IMR-90 (cell line): ENCODE measurements around the gene GNG7. TPM values are rescaled to one million over a fixed set of nuclear protein-coding genes. Genes with fewer than 3 reads are reported as not detected.

Experiments used
- ATAC-seq: fragments of 200-7000 bp; cut with Tn5 transposase; 2 replicates; pipeline ENCODE4 v1.9.1; 2020; ENCODE audit warnings: low read depth, mild to moderate bottlenecking, moderate library complexity
- BruUV-seq: library from RNA; stranded (reverse); fragments of 400-500 nt; replicated peaks from 2 replicates; lab custom pipeline; 2021; lab: Mats Ljungman, UMichigan
- CTCF ChIA-PET: fragments of 300-600 bp; formaldehyde crosslinking; extraction: SDS; loops from one replicate; lab custom pipeline; 2021; ENCODE audit warnings: antibody characterized with exemption; lab: Yijun Ruan, JAX
- POLR2A ChIA-PET: fragments of 300-600 bp; sonication (Branson Sonifier 250); formaldehyde crosslinking; loops from one replicate; lab custom pipeline; 2022; ENCODE audit warnings: antibody characterized with exemption; ENCODE audit not compliant: unreplicated experiment; lab: Charles Lee
- DNase-seq: peaks from one replicate; pipeline ENCODE4 v3.0.0; 2013
- H2AFZ ChIP-seq: replicated peaks from 2 replicates; pipeline ENCODE3; 2013; ENCODE audit warnings: low read length, mild to moderate bottlenecking; ENCODE audit not compliant: poor library complexity
- H2AK5ac ChIP-seq: 2 replicates; pipeline ENCODE4 v1.6.1; 2013; ENCODE audit warnings: low read depth, low read length, inconsistent platforms
- H2AK9ac ChIP-seq: replicated peaks from 2 replicates; pipeline ENCODE3; 2013; ENCODE audit warnings: mild to moderate bottlenecking, low read depth, low read length, moderate library complexity; ENCODE audit not compliant: poor library complexity
- H2BK120ac ChIP-seq: 2 replicates; pipeline ENCODE4 v1.6.1; 2013; ENCODE audit warnings: low read depth, low read length, inconsistent platforms
- H2BK15ac ChIP-seq: 3 replicates; pipeline ENCODE4 v1.6.1; 2013; ENCODE audit warnings: low read depth, low read length, inconsistent platforms
- H2BK20ac ChIP-seq: 2 replicates; pipeline ENCODE4 v1.6.1; 2013; ENCODE audit warnings: low read depth, mild to moderate bottlenecking, inconsistent platforms, low read length, moderate library complexity
- H2BK5ac ChIP-seq: 2 replicates; pipeline ENCODE4 v1.6.1; 2013; ENCODE audit warnings: mild to moderate bottlenecking, low read depth, low read length, inconsistent platforms; ENCODE audit not compliant: poor library complexity, severe bottlenecking
- H3K14ac ChIP-seq: replicated peaks from 2 replicates; pipeline ENCODE4 v1.6.1; 2013; ENCODE audit warnings: low read depth, low read length, inconsistent platforms
- H3K18ac ChIP-seq: 2 replicates; pipeline ENCODE4 v1.6.1; 2013; ENCODE audit warnings: low read depth, low read length, control low read depth
- H3K23ac ChIP-seq: 2 replicates; pipeline ENCODE4 v1.6.1; 2013; ENCODE audit warnings: low read depth, low read length, inconsistent platforms
- H3K27ac ChIP-seq: 2 replicates; pipeline ENCODE4 v1.5.1; 2013; ENCODE audit warnings: mild to moderate bottlenecking, control low read depth, low read length; ENCODE audit not compliant: insufficient read depth
- H3K27me3 ChIP-seq: 2 replicates; pipeline ENCODE4 v1.6.1; 2013; ENCODE audit warnings: low read length; ENCODE audit not compliant: control insufficient read depth, insufficient read depth
- H3K36me3 ChIP-seq: 2 replicates; pipeline ENCODE4 v1.6.1; 2013; ENCODE audit warnings: low read length, mixed read lengths; ENCODE audit not compliant: control insufficient read depth, insufficient read depth
- H3K4ac ChIP-seq: 2 replicates; pipeline ENCODE4 v1.6.1; 2013; ENCODE audit warnings: low read depth, low read length, inconsistent platforms
- H3K4me1 ChIP-seq: 2 replicates; pipeline ENCODE4 v1.6.1; 2013; ENCODE audit warnings: low read length, mixed read lengths; ENCODE audit not compliant: control insufficient read depth, insufficient read depth
- H3K4me2 ChIP-seq: 2 replicates; pipeline ENCODE4 v1.6.1; 2013; ENCODE audit warnings: low read depth, mild to moderate bottlenecking, control low read depth, low read length, moderate library complexity
- H3K4me3 ChIP-seq: 2 replicates; pipeline ENCODE4 v1.5.1; 2013; ENCODE audit warnings: low read depth, mild to moderate bottlenecking, control low read depth, low read length, moderate library complexity; ENCODE audit not compliant: insufficient read depth
- H3K56ac ChIP-seq: 2 replicates; pipeline ENCODE4 v1.6.1; 2013; ENCODE audit warnings: low read length, inconsistent platforms; ENCODE audit not compliant: insufficient read depth; ENCODE audit errors: extremely low read depth
- H3K79me1 ChIP-seq, 2 experiments: 2 replicates each; pipeline ENCODE4 v1.6.1; 2013; ENCODE audit warnings: low read length in 2 of 2, inconsistent platforms in 1 of 2, low read depth in 1 of 2
- H3K9ac ChIP-seq: 2 replicates; pipeline ENCODE4 v1.6.1; 2013; ENCODE audit warnings: low read depth, low read length, control low read depth
- H3K9me1 ChIP-seq: 2 replicates; pipeline ENCODE4 v1.6.1; 2013; ENCODE audit warnings: low read length, inconsistent platforms; ENCODE audit not compliant: insufficient read depth
- H3K9me3 ChIP-seq: 2 replicates; pipeline ENCODE4 v1.6.1; 2013; ENCODE audit warnings: low read length; ENCODE audit not compliant: control insufficient read depth, insufficient read depth
- H4K20me1 ChIP-seq: 2 replicates; pipeline ENCODE4 v1.6.1; 2013; ENCODE audit warnings: low read length, inconsistent platforms; ENCODE audit not compliant: insufficient read depth
- H4K5ac ChIP-seq: 2 replicates; pipeline ENCODE4 v1.6.1; 2013; ENCODE audit warnings: mild to moderate bottlenecking, low read depth, low read length, control low read depth
- H4K8ac ChIP-seq, 2 experiments: 2 replicates each; pipeline ENCODE4 v1.6.1; 2013; ENCODE audit warnings: low read depth in 2 of 2, low read length in 2 of 2, control low read depth in 1 of 2, inconsistent platforms in 1 of 2
- H4K91ac ChIP-seq: 2 replicates; pipeline ENCODE4 v1.6.1; 2013; ENCODE audit warnings: low read depth, low read length, inconsistent platforms; ENCODE audit not compliant: insufficient read depth
- BHLHE40 ChIP-seq: fragments of 150-350 bp; IDR thresholded peaks from 2 replicates; pipeline ENCODE4 v1.6.1; 2016; ENCODE audit warnings: mild to moderate bottlenecking, low read depth, low read length
- CEBPB ChIP-seq: IDR thresholded peaks from 2 replicates; pipeline ENCODE4 v1.6.1; 2012; ENCODE audit warnings: low read depth, low read length, improper control_type of control experiment
- CHD1 ChIP-seq: IDR thresholded peaks from 2 replicates; pipeline ENCODE4 v1.6.1; 2012; ENCODE audit warnings: low read depth, low read length, improper control_type of control experiment
- CTCF ChIP-seq: conservative IDR thresholded peaks from 2 replicates; pipeline ENCODE4 v1.5.1; 2012; ENCODE audit warnings: mild to moderate bottlenecking, low read depth, low read length, improper control_type of control experiment
- FOS ChIP-seq: fragments of 150-350 bp; IDR thresholded peaks from 2 replicates; pipeline ENCODE4 v1.6.1; 2016; ENCODE audit warnings: low read depth, low read length
- MAFK ChIP-seq: IDR thresholded peaks from 2 replicates; pipeline ENCODE4 v1.6.1; 2012; ENCODE audit warnings: low read depth, low read length, improper control_type of control experiment
- MAZ ChIP-seq: IDR thresholded peaks from 2 replicates; pipeline ENCODE4 v1.6.1; 2012; ENCODE audit warnings: low read depth, mild to moderate bottlenecking, low read length, improper control_type of control experiment, moderate library complexity, borderline replicate concordance
- MXI1 ChIP-seq: IDR thresholded peaks from 2 replicates; pipeline ENCODE4 v1.6.1; 2012; ENCODE audit warnings: low read depth, mild to moderate bottlenecking, low read length, moderate library complexity, borderline replicate concordance
- NFE2L2 ChIP-seq: fragments of 150-350 bp; IDR thresholded peaks from 2 replicates; pipeline ENCODE4 v1.6.1; 2016; ENCODE audit warnings: low read depth, mild to moderate bottlenecking, low read length
- POLR2A ChIP-seq: IDR thresholded peaks from 2 replicates; pipeline ENCODE4 v1.6.1; 2012; ENCODE audit warnings: mild to moderate bottlenecking, low read depth, low read length
- RAD21 ChIP-seq: IDR thresholded peaks from 2 replicates; pipeline ENCODE4 v1.6.1; 2012; ENCODE audit warnings: low read length, improper control_type of control experiment
- RCOR1 ChIP-seq: IDR thresholded peaks from 2 replicates; pipeline ENCODE4 v1.6.1; 2012; ENCODE audit warnings: mild to moderate bottlenecking, low read length, improper control_type of control experiment; ENCODE audit not compliant: insufficient replicate concordance
- RFX5 ChIP-seq: IDR thresholded peaks from 2 replicates; pipeline ENCODE4 v1.8.0; 2012; ENCODE audit warnings: low read depth, mild to moderate bottlenecking, low read length, moderate library complexity
- SMC3 ChIP-seq: fragments of 150-350 bp; IDR thresholded peaks from 2 replicates; pipeline ENCODE4 v1.6.1; 2016; ENCODE audit warnings: low read depth, mild to moderate bottlenecking, antibody characterized with exemption, low read length, moderate library complexity
- USF2 ChIP-seq: fragments of 150-350 bp; IDR thresholded peaks from 2 replicates; pipeline ENCODE4 v1.6.1; 2017; ENCODE audit warnings: mild to moderate bottlenecking, antibody characterized with exemption, low read length, low read depth
- WGBS, 2 experiments: methylation state at CpG; one replicate each; pipeline versions ENCODE4 v1.1.5 to v1.1.7; 2013; ENCODE audit warnings: missing lambda C conversion rate in 2 of 2; ENCODE audit not compliant: insufficient read length in 1 of 2; ENCODE audit errors: extremely low coverage in 2 of 2; 5-methylcytosine and 5-hydroxymethylcytosine counted together
- dilution Hi-C: fragments of 300-500 bp; cut with HindIII; formaldehyde crosslinking; loops from one replicate; pipeline ENCODE4 v1.14.3; 2018; ENCODE audit warnings: low sequenced_read_pairs; ENCODE audit not compliant: unreplicated experiment
- in situ Hi-C: fragments of 300-500 bp; cut with MboI; formaldehyde crosslinking; loops from 3 replicates; pipeline ENCODE4 v1.14.3; 2019; ENCODE audit warnings: low sequenced_read_pairs, inconsistent platforms, mixed read lengths
- intact Hi-C: fragments of 100-400 bp; cut with micrococcal nuclease; formaldehyde crosslinking; loops from 2 replicates; pipeline ENCODE4 v1.10.0; 2022
- polyA plus RNA-seq, 3 experiments: library from polyadenylated mRNA; depleted of rRNA; stranded (reverse); fragments of >200 nt; gene quantifications; 2 replicates each; pipeline ENCODE4 v1.2.3, GENCODE V29; 2012; ENCODE audit warnings: low replicate concordance in 1 of 3
- total RNA-seq: library from RNA; depleted of rRNA; stranded (reverse); fragments of >200 nt; gene quantifications from 2 replicates; pipeline ENCODE4 v1.2.3, GENCODE V29; 2012

Gene GNG7
- total and polyA plus RNA-seq, 2 of the 4 experiments (the other 2 are of a cell fraction) = under 0.01 to 0.21 TPM

GRCh38 chr19:2732883-2733282 is 30.4 kb upstream of the GNG7 start:
- no peak overlapping the region for H3K23ac ChIP-seq
- no peaks in the 10 kb centered on the region for H3K4me1 ChIP-seq
- ATAC-seq (no peak), DNase-seq (no peak)
- no peaks in the 10 kb centered on the region; the same call in none of the 2 replicates for H4K20me1 ChIP-seq
- no peak overlapping the region for H2BK5ac ChIP-seq
- no peak overlapping the region for H2BK15ac ChIP-seq
- H3K4me3 ChIP-seq = no peak overlapping the region
- peaks cover 29% of the 10 kb centered on the region for H3K36me3 ChIP-seq
- peaks cover under 1% of the 10 kb centered on the region; the same call in 1 of the 2 replicates for H3K27me3 ChIP-seq
- 0 out of 2 replicates have a peak, but pooled peaks cover 2% of the 10 kb centered on the region for H3K9me1 ChIP-seq
- no peak overlapping the region for H2BK120ac ChIP-seq
- peaks cover 0 to 18% of the 10 kb centered on the region in 2 experiments; a peak in 2 of 4 replicates for H3K79me1 ChIP-seq
- no peak overlapping the region for H3K18ac ChIP-seq
- H3K4ac ChIP-seq = no peak overlapping the region
- H3K27ac ChIP-seq = no peak overlapping the region
- whole genome bisulfite sequencing, 2 experiments = 96% methylated on average over 29 of the region's 38 CpGs; no CpG with 5 or more reads in 1 of the 2 experiments
- no peak overlapping the region for H3K4me2 ChIP-seq
- H3K14ac ChIP-seq = no peak overlapping the region
- in situ Hi-C loops (no loop called here), intact Hi-C loops (no loop called here), dilution Hi-C loops (no loop called here)
- H4K91ac ChIP-seq = no peak overlapping the region
- H2AFZ ChIP-seq = no peak overlapping the region
- H2AK5ac ChIP-seq = no peak overlapping the region
- H4K8ac ChIP-seq = no peak overlapping the region
- BruUV-seq = no TSS peak
- no peak for TF ChIP-seq CTCF
- no peak for TF ChIP-seq RCOR1
- no peak for TF ChIP-seq BHLHE40
- no peak for TF ChIP-seq USF2
- TF ChIP-seq CHD1 = no peak
- no peak for TF ChIP-seq MXI1
- no peak for TF ChIP-seq SMC3
- no peak for TF ChIP-seq NFE2L2
- TF ChIP-seq RAD21 = no peak
- TF ChIP-seq CEBPB = no peak
- TF ChIP-seq RFX5 = no peak
- no peak for TF ChIP-seq FOS
- no peak for TF ChIP-seq MAZ
- no peak for TF ChIP-seq MAFK
- TF ChIP-seq POLR2A = no peak
- ChIA-PET POLR2A (no interaction called here), CTCF (interaction anchor here (0.7 kb wide), 1 partner anchor 185 kb away, joined by 3 read pairs; no protein-coding TSS in a partner anchor)
- no peak overlapping the region for H3K9ac ChIP-seq
- no peak overlapping the region for H3K56ac ChIP-seq
- no peak overlapping the region for H2BK20ac ChIP-seq
- no peaks in the 10 kb centered on the region; the same call in 1 of the 2 replicates for H3K9me3 ChIP-seq
- H4K5ac ChIP-seq = no peak overlapping the region
- H2AK9ac ChIP-seq = no peak overlapping the region
